Measurements from ENCODE around the gene KCNK2.

Gene KCNK2

DNA sequence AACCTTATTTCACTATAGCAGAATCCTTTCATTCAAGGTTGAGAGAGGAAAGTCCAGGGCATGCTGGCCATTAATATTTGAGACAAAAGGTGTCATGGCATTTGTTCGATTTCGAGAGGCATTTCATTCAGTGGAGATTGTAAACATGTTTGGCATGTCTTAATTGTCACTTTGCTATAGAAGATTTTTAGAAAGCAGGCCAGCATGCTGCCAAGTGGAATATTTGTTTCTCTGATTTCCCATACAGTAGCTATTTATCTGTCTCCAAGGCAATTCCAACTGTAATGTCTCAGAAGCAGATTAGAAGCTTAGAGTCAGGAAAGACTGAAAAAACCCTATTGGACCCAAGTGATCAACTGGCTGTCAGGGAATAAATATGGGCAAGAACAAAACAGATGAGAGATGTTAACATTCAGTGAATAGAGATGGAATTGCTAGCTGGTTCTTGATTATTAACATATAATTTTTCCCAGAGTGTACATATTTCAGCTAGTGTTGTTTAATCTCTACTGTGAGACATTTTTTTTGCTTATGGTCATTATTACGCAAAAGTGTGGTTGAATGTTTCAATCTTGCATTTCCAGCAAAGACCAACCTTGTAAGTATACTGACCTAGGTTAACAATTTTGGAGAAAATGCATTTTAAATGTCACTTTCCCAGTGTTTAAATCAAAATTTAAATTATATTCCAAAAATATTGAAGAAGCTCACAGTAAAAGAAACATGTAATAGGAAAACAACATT is 174.6 kb downstream of the KCNK2 start:
- H3K23ac ChIP-seq (ENCODE audit: low read length): no peak overlapping the region
- no peak overlapping the region for H2BK5ac ChIP-seq (ENCODE audit: low read depth, low read length, poor library complexity)
- H2BK120ac ChIP-seq (ENCODE audit: insufficient read depth, low read length, poor library complexity): no peak overlapping the region
- no peak overlapping the region for H3K4ac ChIP-seq (ENCODE audit: low read depth, low read length)
- no peak overlapping the region for H2AFZ ChIP-seq (ENCODE audit: insufficient read depth, low read length, poor library complexity)
- H3K27ac ChIP-seq (ENCODE audit: low read depth, low read length): no peak overlapping the region
- H3K4me2 ChIP-seq (ENCODE audit: low read length): no peak overlapping the region
- no peaks in the 10 kb centered on the region for H3K79me1 ChIP-seq (ENCODE audit: low read length)
- no CpG with 5 or more reads among the region's 3 CpGs for WGBS (ENCODE audit: extremely low coverage, insufficient coverage, insufficient read length)
- no peak overlapping the region for H4K8ac ChIP-seq (ENCODE audit: low read depth, low read length)
- H2AK5ac ChIP-seq (ENCODE audit: low read length): no peak overlapping the region
- H3K4me1 ChIP-seq (ENCODE audit: control insufficient read depth in 1 of 2, insufficient read depth in 2 of 2, low read length in 2 of 2): no peaks in the 10 kb centered on the region
- no peak overlapping the region for H3K9ac ChIP-seq (ENCODE audit: low read length)
- no peaks in the 10 kb centered on the region for H3K27me3 ChIP-seq (ENCODE audit: insufficient read depth, low read length)
- H3K9me3 ChIP-seq (ENCODE audit: insufficient read depth, low read depth, low read length): no peaks in the 10 kb centered on the region
- H3K18ac ChIP-seq (ENCODE audit: low read length): no peak overlapping the region
- no peak overlapping the region for H2BK12ac ChIP-seq (ENCODE audit: low read length)
- no peak overlapping the region for H3K4me3 ChIP-seq (ENCODE audit: low read depth, low read length)
- H3K36me3 ChIP-seq (ENCODE audit: control insufficient read depth in 1 of 2, insufficient read depth in 2 of 2, low read length in 2 of 2): no peaks in the 10 kb centered on the region
- no peak overlapping the region for H4K91ac ChIP-seq (ENCODE audit: low read depth, low read length)
- H4K12ac ChIP-seq (ENCODE audit: low read depth, low read length): no peak overlapping the region
- H3K79me2 ChIP-seq (ENCODE audit: control insufficient read depth, insufficient read depth, low read length, poor library complexity): no peaks in the 10 kb centered on the region
- DNase-seq: peak in 1 of 2 donors; percentile 29
- H3K14ac ChIP-seq (ENCODE audit: low read length): no peak overlapping the region

DNA sequence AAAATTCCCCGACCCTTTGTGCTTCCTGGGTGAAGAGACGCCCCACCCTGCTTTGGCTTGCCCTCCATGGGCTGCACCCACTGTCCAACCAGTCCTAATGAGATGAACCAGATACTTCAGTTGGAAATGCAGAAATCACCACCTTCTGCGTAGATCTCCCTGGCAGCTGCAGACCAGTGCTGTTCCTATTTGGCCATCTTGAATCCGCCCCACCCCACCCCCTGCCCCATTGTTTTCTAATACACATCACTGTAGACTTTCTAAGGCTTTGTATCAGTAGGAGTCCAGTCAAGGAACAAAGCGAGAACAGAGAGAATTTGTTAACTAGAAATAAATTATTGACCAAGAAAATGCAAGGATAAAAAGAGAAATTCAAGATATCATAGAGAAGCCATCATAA is 178.2 kb downstream of the KCNK2 start:
- no peak overlapping the region for H3K4me2 ChIP-seq (ENCODE audit: low read length)
- H4K12ac ChIP-seq (ENCODE audit: low read depth, low read length): no peak overlapping the region
- H2BK12ac ChIP-seq (ENCODE audit: low read length): no peak overlapping the region
- H3K79me1 ChIP-seq (ENCODE audit: low read length): no peaks in the 10 kb centered on the region
- no peak overlapping the region for H3K27ac ChIP-seq (ENCODE audit: low read depth, low read length)
- no peak overlapping the region for H3K18ac ChIP-seq (ENCODE audit: low read length)
- H3K23ac ChIP-seq (ENCODE audit: low read length): no peak overlapping the region
- no peak overlapping the region for H4K91ac ChIP-seq (ENCODE audit: low read depth, low read length)
- no peaks in the 10 kb centered on the region for H3K36me3 ChIP-seq (ENCODE audit: control insufficient read depth in 1 of 2, insufficient read depth in 2 of 2, low read length in 2 of 2)
- H3K79me2 ChIP-seq (ENCODE audit: control insufficient read depth, insufficient read depth, low read length, poor library complexity): no peaks in the 10 kb centered on the region
- no CpG with 5 or more reads among the region's 5 CpGs for WGBS (ENCODE audit: extremely low coverage, insufficient coverage, insufficient read length)
- no peak overlapping the region for H2AFZ ChIP-seq (ENCODE audit: insufficient read depth, low read length, poor library complexity)
- no peaks in the 10 kb centered on the region for H3K27me3 ChIP-seq (ENCODE audit: insufficient read depth, low read length)
- no peak overlapping the region for H3K4ac ChIP-seq (ENCODE audit: low read depth, low read length)
- no peaks in the 10 kb centered on the region for H3K9me3 ChIP-seq (ENCODE audit: insufficient read depth, low read depth, low read length)
- H2BK120ac ChIP-seq (ENCODE audit: insufficient read depth, low read length, poor library complexity): no peak overlapping the region
- no peaks in the 10 kb centered on the region for H3K4me1 ChIP-seq (ENCODE audit: control insufficient read depth in 1 of 2, insufficient read depth in 2 of 2, low read length in 2 of 2)
- H3K4me3 ChIP-seq (ENCODE audit: low read depth, low read length): no peak overlapping the region
- no peak overlapping the region for H2AK5ac ChIP-seq (ENCODE audit: low read length)
- H2BK5ac ChIP-seq (ENCODE audit: low read depth, low read length, poor library complexity): no peak overlapping the region
- H3K14ac ChIP-seq (ENCODE audit: low read length): no peak overlapping the region
- H4K8ac ChIP-seq (ENCODE audit: low read depth, low read length): no peak overlapping the region
- DNase-seq: no peak
- H3K9ac ChIP-seq (ENCODE audit: low read length): no peak overlapping the region

DNA sequence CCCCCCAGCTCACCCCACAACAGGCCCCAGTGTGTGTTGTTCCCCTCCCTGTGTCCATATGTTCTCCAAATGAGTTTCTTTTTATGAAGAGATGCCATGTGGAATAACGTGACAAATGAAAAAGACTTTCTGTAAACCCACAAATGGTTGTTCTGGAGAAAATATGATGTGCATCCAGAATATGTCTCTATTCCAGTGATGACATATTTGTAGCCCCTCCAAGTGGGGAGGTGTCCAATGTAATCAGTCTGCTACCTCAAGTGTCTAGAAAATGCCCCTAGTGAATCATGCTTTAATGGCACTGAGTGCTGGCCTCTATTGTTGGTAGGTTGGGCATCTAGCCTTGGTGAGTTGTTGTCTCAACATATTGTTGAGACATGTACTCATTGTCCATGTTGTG is 179.6 kb downstream of the KCNK2 start:
- Histone ChIP-seq H3K23ac (ENCODE audit: low read length) (no peak overlapping the region), H2BK5ac (ENCODE audit: low read depth, low read length, poor library complexity) (no peak overlapping the region), H3K18ac (ENCODE audit: low read length) (no peak overlapping the region), H2AFZ (ENCODE audit: insufficient read depth, low read length, poor library complexity) (no peak overlapping the region), H4K8ac (ENCODE audit: low read depth, low read length) (no peak overlapping the region), H3K14ac (ENCODE audit: low read length) (no peak overlapping the region), H3K9me3 (ENCODE audit: insufficient read depth, low read depth, low read length) (no peaks in the 10 kb centered on the region), H3K27ac (ENCODE audit: low read depth, low read length) (no peak overlapping the region), H4K12ac (ENCODE audit: low read depth, low read length) (no peak overlapping the region), H3K4me3 (ENCODE audit: low read depth, low read length) (no peak overlapping the region), H4K91ac (ENCODE audit: low read depth, low read length) (no peak overlapping the region), H3K4ac (ENCODE audit: low read depth, low read length) (no peak overlapping the region), H3K79me1 (ENCODE audit: low read length) (no peaks in the 10 kb centered on the region), H2AK5ac (ENCODE audit: low read length) (no peak overlapping the region), H3K9ac (ENCODE audit: low read length) (no peak overlapping the region), H2BK12ac (ENCODE audit: low read length) (no peak overlapping the region), H3K27me3 (ENCODE audit: insufficient read depth, low read length) (no peaks in the 10 kb centered on the region), H2BK120ac (ENCODE audit: insufficient read depth, low read length, poor library complexity) (no peak overlapping the region), H3K4me2 (ENCODE audit: low read length) (no peak overlapping the region), H3K79me2 (ENCODE audit: control insufficient read depth, insufficient read depth, low read length, poor library complexity) (no peaks in the 10 kb centered on the region), H3K4me1 (ENCODE audit: control insufficient read depth in 1 of 2, insufficient read depth in 2 of 2, low read length in 2 of 2) (no peaks in the 10 kb centered on the region), H3K36me3 (ENCODE audit: control insufficient read depth in 1 of 2, insufficient read depth in 2 of 2, low read length in 2 of 2) (no peaks in the 10 kb centered on the region)
- no peak for DNase-seq
- WGBS (ENCODE audit: extremely low coverage, insufficient coverage, insufficient read length): no CpG with 5 or more reads among the region's 1 CpG

DNA sequence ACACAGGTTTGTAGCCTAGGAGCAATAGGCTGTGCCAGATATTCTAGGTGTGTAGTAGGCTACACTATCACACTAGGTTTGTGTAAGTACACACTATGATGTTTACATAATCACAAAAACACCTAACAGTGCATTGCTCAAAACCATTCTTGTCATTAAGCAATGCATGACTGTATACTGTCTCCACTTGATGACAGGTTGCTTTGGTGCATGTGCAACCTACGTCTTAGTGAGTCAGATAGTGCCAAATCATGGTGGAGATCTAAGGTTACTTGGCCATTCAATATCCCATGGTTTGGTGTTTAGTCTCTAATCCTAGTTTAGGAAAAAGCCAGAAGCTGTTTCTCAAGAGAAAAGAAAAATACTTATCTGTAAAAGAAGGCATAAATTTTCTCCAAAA is 181.1 kb downstream of the KCNK2 start:
- H3K79me1 ChIP-seq (ENCODE audit: low read length): no peaks in the 10 kb centered on the region
- no peak for DNase-seq
- no peak overlapping the region for H3K4ac ChIP-seq (ENCODE audit: low read depth, low read length)
- H3K9me3 ChIP-seq (ENCODE audit: insufficient read depth, low read depth, low read length): no peaks in the 10 kb centered on the region
- H2AFZ ChIP-seq (ENCODE audit: insufficient read depth, low read length, poor library complexity): no peak overlapping the region
- H3K14ac ChIP-seq (ENCODE audit: low read length): no peak overlapping the region
- no peak overlapping the region for H3K4me3 ChIP-seq (ENCODE audit: low read depth, low read length)
- no peak overlapping the region for H4K91ac ChIP-seq (ENCODE audit: low read depth, low read length)
- H4K12ac ChIP-seq (ENCODE audit: low read depth, low read length): no peak overlapping the region
- no peak overlapping the region for H3K18ac ChIP-seq (ENCODE audit: low read length)
- H2BK5ac ChIP-seq (ENCODE audit: low read depth, low read length, poor library complexity): no peak overlapping the region
- H3K4me1 ChIP-seq (ENCODE audit: control insufficient read depth in 1 of 2, insufficient read depth in 2 of 2, low read length in 2 of 2): no peaks in the 10 kb centered on the region
- no peak overlapping the region for H3K4me2 ChIP-seq (ENCODE audit: low read length)
- H4K8ac ChIP-seq (ENCODE audit: low read depth, low read length): no peak overlapping the region
- no peaks in the 10 kb centered on the region for H3K27me3 ChIP-seq (ENCODE audit: insufficient read depth, low read length)
- no peak overlapping the region for H2BK12ac ChIP-seq (ENCODE audit: low read length)
- no peaks in the 10 kb centered on the region for H3K79me2 ChIP-seq (ENCODE audit: control insufficient read depth, insufficient read depth, low read length, poor library complexity)
- no peak overlapping the region for H3K23ac ChIP-seq (ENCODE audit: low read length)
- H3K9ac ChIP-seq (ENCODE audit: low read length): no peak overlapping the region
- H2BK120ac ChIP-seq (ENCODE audit: insufficient read depth, low read length, poor library complexity): no peak overlapping the region
- H3K27ac ChIP-seq (ENCODE audit: low read depth, low read length): no peak overlapping the region
- no peak overlapping the region for H2AK5ac ChIP-seq (ENCODE audit: low read length)
- WGBS (ENCODE audit: extremely low coverage, insufficient coverage, insufficient read length): no CpG with 5 or more reads among the region's 1 CpG
- no peaks in the 10 kb centered on the region for H3K36me3 ChIP-seq (ENCODE audit: control insufficient read depth in 1 of 2, insufficient read depth in 2 of 2, low read length in 2 of 2)

Measured in trophoblast cell (in vitro differentiated cells and primary cell).